Epithelial cell of esophagus (primary cell): ENCODE data around the gene CISD3.

ENCODE experiments used
- DNase-seq: peaks from one replicate; pipeline ENCODE4 v3.0.0; 2010; ENCODE audit warnings: low read depth
- H3K4me3 ChIP-seq: 2 replicates; pipeline ENCODE4 v1.5.1; 2011; ENCODE audit warnings: mild to moderate bottlenecking, low read length, control low read depth
- TF ChIP-seq, protein P1 (sequence below): IDR thresholded peaks from 2 replicates; pipeline ENCODE4 v1.5.1; 2011; ENCODE audit warnings: low read depth, mild to moderate bottlenecking, low read length, control low read depth, inconsistent platforms; ENCODE audit not compliant: insufficient read depth; ENCODE audit errors: missing control alignments

Gene CISD3

DNA sequence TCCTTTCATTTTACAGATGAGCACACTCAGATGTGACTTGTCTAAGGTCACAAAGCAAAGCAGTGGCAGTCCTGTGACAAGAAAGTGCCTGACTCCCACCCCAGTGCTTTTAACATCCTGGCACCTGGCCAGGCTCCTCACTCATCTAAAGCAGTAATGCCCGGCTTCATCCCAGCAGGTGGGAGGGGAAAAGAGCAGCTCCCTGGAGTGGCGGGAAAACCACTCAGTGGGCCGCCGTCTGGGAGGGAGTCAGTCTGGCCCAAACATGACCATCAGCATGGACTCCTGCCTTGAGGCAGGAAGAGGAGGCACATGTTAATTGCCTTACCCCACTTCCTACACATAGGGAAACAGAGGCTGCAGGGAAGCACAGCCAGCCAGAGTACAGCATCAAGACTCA, 15.4 kb downstream of the CISD3 start:
- TF ChIP-seq, protein P1, sequence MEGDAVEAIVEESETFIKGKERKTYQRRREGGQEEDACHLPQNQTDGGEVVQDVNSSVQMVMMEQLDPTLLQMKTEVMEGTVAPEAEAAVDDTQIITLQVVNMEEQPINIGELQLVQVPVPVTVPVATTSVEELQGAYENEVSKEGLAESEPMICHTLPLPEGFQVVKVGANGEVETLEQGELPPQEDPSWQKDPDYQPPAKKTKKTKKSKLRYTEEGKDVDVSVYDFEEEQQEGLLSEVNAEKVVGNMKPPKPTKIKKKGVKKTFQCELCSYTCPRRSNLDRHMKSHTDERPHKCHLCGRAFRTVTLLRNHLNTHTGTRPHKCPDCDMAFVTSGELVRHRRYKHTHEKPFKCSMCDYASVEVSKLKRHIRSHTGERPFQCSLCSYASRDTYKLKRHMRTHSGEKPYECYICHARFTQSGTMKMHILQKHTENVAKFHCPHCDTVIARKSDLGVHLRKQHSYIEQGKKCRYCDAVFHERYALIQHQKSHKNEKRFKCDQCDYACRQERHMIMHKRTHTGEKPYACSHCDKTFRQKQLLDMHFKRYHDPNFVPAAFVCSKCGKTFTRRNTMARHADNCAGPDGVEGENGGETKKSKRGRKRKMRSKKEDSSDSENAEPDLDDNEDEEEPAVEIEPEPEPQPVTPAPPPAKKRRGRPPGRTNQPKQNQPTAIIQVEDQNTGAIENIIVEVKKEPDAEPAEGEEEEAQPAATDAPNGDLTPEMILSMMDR: no peak
- DNase-seq: no peak
- H3K4me3 ChIP-seq: no peak overlapping the region

DNA sequence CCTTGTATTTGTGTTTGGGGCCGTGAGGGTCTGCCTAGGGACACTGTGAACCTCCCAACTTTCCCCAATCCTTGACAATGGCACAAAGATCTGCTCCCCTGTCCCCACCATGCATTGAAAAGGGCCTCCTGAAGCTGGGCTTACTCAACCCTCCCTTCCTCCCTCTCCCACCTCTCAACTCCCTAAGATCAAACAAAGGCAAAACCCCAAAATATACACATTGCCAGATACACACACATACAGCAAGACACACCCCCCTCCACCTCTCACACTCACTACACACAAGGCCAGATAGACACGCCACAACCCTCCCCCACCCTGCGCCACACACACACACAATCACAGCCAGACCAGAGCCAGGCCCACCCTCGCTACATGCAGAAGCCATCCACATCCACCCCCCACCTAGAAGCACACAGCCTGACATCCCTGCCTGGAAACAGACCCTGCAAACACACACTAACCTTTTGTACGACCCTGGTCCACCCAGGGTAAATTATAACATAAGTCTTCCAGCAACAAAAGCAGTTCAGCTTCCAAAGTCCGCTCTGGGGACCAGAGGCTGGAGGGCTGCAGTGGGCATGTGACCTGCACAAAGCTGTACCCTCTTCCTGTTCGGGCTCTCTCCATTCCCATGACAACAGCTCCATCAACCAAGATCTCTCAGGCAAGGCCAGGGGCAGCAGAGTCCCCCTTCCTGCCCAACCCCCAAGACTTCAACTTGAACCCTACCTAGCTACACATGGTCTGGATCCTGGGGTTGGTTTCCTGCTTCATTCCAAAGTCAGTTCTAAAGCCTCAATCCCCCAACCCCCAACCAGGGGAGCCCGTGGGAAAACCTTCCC, 16.1 kb downstream of the CISD3 start:
- peak overlapping the region; percentile 100 for H3K4me3 ChIP-seq
- no peak for DNase-seq
- TF ChIP-seq, protein P1: no peak

DNA sequence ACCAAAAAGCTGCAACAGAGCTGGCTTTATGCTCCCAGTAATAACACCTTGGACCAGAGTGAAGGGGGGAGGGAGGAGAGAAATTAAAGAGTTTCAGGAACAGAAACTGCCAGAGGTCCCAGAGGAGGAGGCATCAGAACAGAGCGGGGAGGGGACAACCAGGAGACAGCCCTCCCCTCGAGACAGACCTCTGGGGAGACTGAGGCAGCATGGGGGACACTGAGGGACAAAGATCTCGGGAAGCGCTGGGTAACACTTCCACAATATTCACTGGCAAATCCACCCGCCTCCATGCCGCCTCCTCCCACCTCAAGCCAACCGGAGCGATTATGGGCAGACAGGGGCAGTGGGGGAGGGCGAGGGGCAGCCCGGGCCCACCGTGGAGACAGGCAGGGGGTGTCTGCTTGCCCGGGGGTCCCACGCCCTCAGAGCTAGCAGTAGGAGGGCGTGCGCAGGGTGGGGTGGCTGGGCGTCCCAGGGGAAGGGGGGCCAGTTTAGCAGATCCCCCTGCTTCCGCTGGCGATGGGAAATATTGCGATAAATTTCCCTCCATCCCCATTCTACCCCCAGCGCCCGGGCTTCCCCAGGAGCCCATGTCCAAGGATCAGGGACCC, 16.8 kb downstream of the CISD3 start:
- peak overlapping the region; percentile 100 for H3K4me3 ChIP-seq
- TF ChIP-seq, protein P1: no peak
- no peak for DNase-seq

DNA sequence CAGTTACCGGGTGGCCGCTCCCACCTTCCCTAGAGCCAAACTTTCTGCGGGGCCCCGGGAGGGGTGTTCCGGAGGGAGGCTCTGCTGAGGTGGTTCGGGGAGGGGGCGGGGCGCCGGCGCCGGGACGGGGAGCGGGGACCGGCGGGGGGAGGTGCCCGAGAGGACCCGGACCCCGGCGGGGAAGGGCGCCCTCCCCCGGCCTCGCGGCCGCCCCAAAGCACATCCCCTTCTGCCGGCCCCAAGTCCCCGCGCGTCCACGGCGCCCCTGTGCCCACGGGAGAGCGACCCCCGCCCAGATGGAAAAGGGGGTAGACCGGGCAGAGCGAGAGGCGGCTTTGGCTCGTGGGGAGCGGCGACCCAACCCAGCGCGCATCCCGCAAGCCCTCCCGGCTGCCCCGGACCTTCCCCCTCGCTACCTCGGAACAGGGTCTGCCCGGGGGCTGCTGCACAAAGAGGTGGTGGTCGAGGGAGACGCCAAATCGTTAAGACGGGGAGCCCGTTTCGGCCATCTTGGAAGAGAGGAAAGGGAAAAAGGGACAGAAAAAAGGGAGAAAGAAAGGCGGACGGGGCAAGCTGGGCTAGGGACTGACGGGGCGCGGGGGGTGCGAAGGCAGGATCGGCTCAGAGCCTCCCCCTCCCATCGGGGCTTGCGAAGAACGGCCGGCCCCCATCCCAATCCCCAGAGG, 17.5 kb downstream of the CISD3 start:
- DNase-seq: no peak
- H3K4me3 ChIP-seq: peak overlapping the region; percentile 100
- TF ChIP-seq, protein P1: no peak

DNA sequence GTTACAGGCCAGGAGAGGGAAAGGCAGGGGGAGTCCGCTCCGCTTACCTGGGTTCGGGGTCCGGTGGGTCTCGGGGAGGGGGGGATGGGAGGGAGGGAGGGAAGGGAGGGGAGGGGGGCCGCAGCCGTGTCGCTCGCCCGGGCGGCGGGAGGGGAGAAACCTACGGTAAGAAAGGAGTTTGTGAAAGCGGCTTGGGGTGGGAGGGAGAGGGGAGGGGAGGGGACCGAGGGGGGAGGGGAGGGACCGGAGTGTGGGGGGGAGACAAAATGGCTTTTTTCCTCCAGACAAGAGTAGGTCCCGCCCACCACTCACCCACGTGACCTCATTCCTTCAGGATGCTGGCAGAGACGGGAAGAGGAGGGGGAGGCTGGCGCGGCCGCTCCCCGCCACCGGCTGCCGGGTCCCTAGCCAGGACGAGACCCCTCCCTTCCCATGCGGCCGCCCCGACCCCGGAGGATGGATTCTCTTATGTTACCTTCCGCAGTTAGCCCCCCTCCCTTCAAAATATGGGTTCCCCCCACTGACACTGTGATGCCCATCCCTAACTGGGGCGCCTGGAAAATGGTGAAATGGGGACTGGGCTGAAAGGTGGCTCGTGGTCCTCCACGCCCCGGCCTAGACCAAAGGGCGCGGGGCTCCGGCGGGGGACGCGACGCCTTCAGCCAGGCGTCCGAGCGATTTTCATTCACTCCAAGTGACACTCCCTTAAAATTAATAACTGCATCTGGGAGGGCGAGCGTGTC, 18.2 kb downstream of the CISD3 start, which contains the start of gene PCGF2:
TSS of gene PCGF2 (minus strand) at position 188 of the 743 bp plus-strand sequence. CDS start 7,934 bp downstream, outside the sequence.
- DNase-seq: peak; percentile 83
- H3K4me3 ChIP-seq: peak within 1 kb of the TSS; percentile 100
- TF ChIP-seq, protein P1: no peak

DNA sequence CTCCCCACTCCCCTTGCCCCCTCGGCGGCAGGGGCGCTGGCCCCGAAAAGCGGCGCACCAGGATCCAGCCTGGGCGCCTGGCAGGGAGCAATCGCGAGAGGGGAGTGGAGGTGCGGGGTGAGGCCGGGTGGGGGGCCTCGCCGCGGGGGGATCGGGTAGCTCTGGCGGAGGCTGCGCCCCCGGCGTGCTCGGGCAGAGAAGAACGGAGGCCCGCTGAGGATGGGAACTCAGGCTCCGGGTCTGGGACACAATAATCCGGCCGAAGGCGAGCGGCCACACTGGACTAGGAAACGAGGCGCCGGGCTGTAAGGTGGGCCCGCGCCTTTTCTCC, 18.7 kb downstream of the CISD3 start:
- TF ChIP-seq, protein P1: no peak
- H3K4me3 ChIP-seq: peak overlapping the region; percentile 100
- DNase-seq: no peak
